HG02970 (cell line): ENCODE results near the gene TBL3.
A peak's percentile ranks its signal among the peaks of the same experiment; 100 is the strongest.

Experiments used
- ATAC-seq: cut with Tn5 transposase; IDR thresholded peaks from one replicate; pipeline ENCODE4 v1.9.1; 2021; ENCODE audit warnings: mild to moderate bottlenecking, moderate library complexity, moderate number of reproducible peaks; ENCODE audit not compliant: unreplicated experiment, low FRiP score

Gene TBL3

GRCh38 chr16:1980770-1981087 is 8.9 kb downstream of the TBL3 start:
- ATAC-seq = no peak

GRCh38 chr16:1981398-1981836 is 9.6 kb downstream of the TBL3 start, which contains the start of gene NOXO1:
TSS of gene NOXO1 (minus strand) at chr16:1981469. CDS start at chr16:1981179, 290 bp downstream.
- no peak for ATAC-seq

- no peak for ATAC-seq
Measured at GRCh38 chr16:1982013-1982433, 10.2 kb downstream of the TBL3 start.

- no peak for ATAC-seq
Measured at GRCh38 chr16:1982991-1983543, 11.2 kb downstream of the TBL3 start.

- ATAC-seq = peak; percentile 64
Measured at GRCh38 chr16:1983544-1984346, 11.9 kb downstream of the TBL3 start, which contains the start of gene GFER. TSS of gene GFER (plus strand) at chr16:1984193. CDS start at chr16:1984219, 26 bp downstream.

GRCh38 chr16:1984347-1985225 is 12.7 kb downstream of the TBL3 start:
- ATAC-seq = no peak

- ATAC-seq = no peak
Measured at GRCh38 chr16:1985466-1986150, 13.8 kb downstream of the TBL3 start.

GRCh38 chr16:1987198-1987597 is 15.3 kb downstream of the TBL3 start:
- ATAC-seq = no peak

GRCh38 chr16:1989209-1990100 is 17.6 kb downstream of the TBL3 start, which contains the start of gene SYNGR3:
TSS of gene SYNGR3 (plus strand) at chr16:1989970. CDS start at chr16:1990103, 133 bp downstream.
- ATAC-seq = no peak

GRCh38 chr16:1990101-1990350 is 18.2 kb downstream of the TBL3 start:
- ATAC-seq = no peak

GRCh38 chr16:1990351-1991134 is 18.7 kb downstream of the TBL3 start:
- no peak for ATAC-seq

- peak; percentile 24 for ATAC-seq
Measured at GRCh38 chr16:1991135-1991551, 19.3 kb downstream of the TBL3 start.

- ATAC-seq = no peak
Measured at GRCh38 chr16:1991588-1991947, 19.7 kb downstream of the TBL3 start.

GRCh38 chr16:1991948-1992703 is 20.3 kb downstream of the TBL3 start:
- ATAC-seq = peak; percentile 59

- no peak for ATAC-seq
Measured at GRCh38 chr16:1992704-1993317, 21.0 kb downstream of the TBL3 start.

GRCh38 chr16:1993731-1994131 is 21.9 kb downstream of the TBL3 start:
- ATAC-seq = no peak

- no peak for ATAC-seq
Measured at GRCh38 chr16:1997494-1998359, 25.9 kb downstream of the TBL3 start.
